GM11168 (cell line): Measurements from ENCODE around the gene TRAF2.

ENCODE experiments used
- in situ Hi-C: fragments of 300-500 bp; cut with MboI; formaldehyde crosslinking; loops from one replicate; pipeline ENCODE4 v1.12.0; 2022; ENCODE audit warnings: low sequenced_read_pairs; ENCODE audit not compliant: unreplicated experiment

TRAF2 gene

GRCh38 chr9:136847088-136847825, 39.1 kb upstream of the TRAF2 start:
- in situ Hi-C loops, result no loop called here

- in situ Hi-C loops, result no loop called here
Observed at GRCh38 chr9:136847826-136848392, 38.4 kb upstream of the TRAF2 start.

GRCh38 chr9:136848393-136849037, 37.8 kb upstream of the TRAF2 start:
- in situ Hi-C loops, result no loop called here

- in situ Hi-C loops, result no loop called here
Observed at GRCh38 chr9:136849038-136849959, 37.0 kb upstream of the TRAF2 start, which contains the start of gene PHPT1. TSS of gene PHPT1 (plus strand) at chr9:136849409. CDS start at chr9:136849431, 22 bp downstream.

GRCh38 chr9:136849960-136850865, 36.1 kb upstream of the TRAF2 start:
- in situ Hi-C loops, result no loop called here

- in situ Hi-C loops, result no loop called here
Observed at GRCh38 chr9:136850866-136851775, 35.2 kb upstream of the TRAF2 start.

- in situ Hi-C loops, result no loop called here
Observed at GRCh38 chr9:136851941-136852663, 34.2 kb upstream of the TRAF2 start, which contains the start of gene MAMDC4. TSS of gene MAMDC4 (plus strand) at chr9:136852346. CDS start at chr9:136852417, 71 bp downstream.

GRCh38 chr9:136852664-136853595, 33.4 kb upstream of the TRAF2 start:
- in situ Hi-C loops, result no loop called here

GRCh38 chr9:136853596-136854112, 32.7 kb upstream of the TRAF2 start:
- in situ Hi-C loops, result no loop called here

GRCh38 chr9:136854113-136854841, 32.0 kb upstream of the TRAF2 start:
- in situ Hi-C loops, result no loop called here

- in situ Hi-C loops, result no loop called here
Observed at GRCh38 chr9:136854842-136855460, 31.4 kb upstream of the TRAF2 start.

- in situ Hi-C loops, result no loop called here
Observed at GRCh38 chr9:136855461-136856078, 30.7 kb upstream of the TRAF2 start.

- in situ Hi-C loops, result no loop called here
Observed at GRCh38 chr9:136856079-136856476, 30.2 kb upstream of the TRAF2 start.

- in situ Hi-C loops, result no loop called here
Observed at GRCh38 chr9:136856541-136857141, 29.7 kb upstream of the TRAF2 start.
